Spleen (tissue), 11 donors: ENCODE measurements around the gene GINM1. TPM values are rescaled to one million over a fixed set of nuclear protein-coding genes. Genes with fewer than 3 reads are reported as not detected.

Experiments
- DNase-seq: peaks from one replicate; pipeline ENCODE4 v3.0.0-alpha.2; 2020
- H3K27ac ChIP-seq, 8 donors: fragments of 200-600 bp; sonication (generic) in 7 of 8; 1 replicate in 4 of 8; 2 replicates in 4 of 8; pipeline versions ENCODE4 v1.5.0 to v1.8.0; 2016 to 2021; ENCODE audit warnings: inconsistent platforms in 4 of 8, mild to moderate bottlenecking in 4 of 8, moderate library complexity in 1 of 8
- H3K27me3 ChIP-seq, 7 donors: fragments of 200-600 bp; sonication (generic) in 6 of 7; replicated peaks in 1 of 7; 1 replicate in 4 of 7; 2 replicates in 3 of 7; pipeline versions ENCODE4 v1.5.0 to v1.8.0; 2016 to 2021; ENCODE audit warnings: inconsistent platforms in 3 of 7, mild to moderate bottlenecking in 1 of 7
- H3K36me3 ChIP-seq, 6 donors: fragments of 200-600 bp; sonication (generic) in 5 of 6; 1 replicate in 4 of 6; 2 replicates in 2 of 6; pipeline versions ENCODE4 v1.5.0 to v1.8.0; 2016 to 2021; ENCODE audit warnings: inconsistent platforms in 2 of 6
- H3K4me1 ChIP-seq, 6 donors: fragments of 200-600 bp; sonication (generic) in 5 of 6; 1 replicate in 3 of 6; 2 replicates in 3 of 6; pipeline versions ENCODE4 v1.5.0 to v1.8.0; 2016 to 2021; ENCODE audit warnings: inconsistent platforms in 3 of 6
- H3K4me3 ChIP-seq, 8 donors: fragments of 200-600 bp; sonication (generic) in 7 of 8; 1 replicate in 4 of 8; 2 replicates in 4 of 8; pipeline versions ENCODE4 v1.5.0 to v1.8.0; 2016 to 2021; ENCODE audit warnings: inconsistent platforms in 4 of 8, mild to moderate bottlenecking in 4 of 8, moderate library complexity in 2 of 8
- H3K9me3 ChIP-seq, 8 donors: fragments of 200-600 bp; sonication (generic) in 7 of 8; 1 replicate in 4 of 8; 2 replicates in 4 of 8; pipeline versions ENCODE4 v1.5.0 to v1.8.0; 2016 to 2021; ENCODE audit warnings: inconsistent platforms in 4 of 8
- POLR2A ChIP-seq, 3 donors: fragments of 450-650 bp; IDR thresholded peaks; one replicate each; pipeline ENCODE4 v1.5.1; 2017; ENCODE audit warnings: antibody characterized with exemption in 3 of 3, mild to moderate bottlenecking in 1 of 3
- POLR2AphosphoS5 ChIP-seq, 3 donors: sonication (generic); formaldehyde crosslinking; IDR thresholded peaks; one replicate each; pipeline ENCODE4 v1.5.1; 2017; ENCODE audit warnings: antibody characterized with exemption in 3 of 3
- WGBS, 5 donors: extraction: QIAGEN DNeasy Blood & Tissue Kit in 3 of 5; methylation state at CpG; one replicate each; pipeline versions ENCODE4 v1.1.5 to v1.1.7; 2013 to 2018; 5-methylcytosine and 5-hydroxymethylcytosine counted together
- intact Hi-C: fragments of 100-400 bp; cut with DNase I; formaldehyde crosslinking; loops from one replicate; pipeline ENCODE4 v1.15.0; 2023; ENCODE audit warnings: low total_unique reads
- polyA plus RNA-seq, 3 donors: library from polyadenylated mRNA; stranded (reverse); fragments of 200-250 nt; gene quantifications; one replicate each; pipeline ENCODE4 v1.2.1, GENCODE V29; 2013
- total RNA-seq, 7 donors: library from RNA; depleted of rRNA in 3 of 7; stranded (reverse); fragments of >200 nt in 3 of 7; fragmentation: NEBNext Ultra II Directional in 4 of 7; extraction: Animal tissue kit (Norgen Biotek cat#: 25700) in 4 of 7; gene quantifications; one replicate each; pipeline versions ENCODE4 v1.1.0 to v1.2.1, GENCODE V29; 2016 to 2021
- TF ChIP-seq, protein P1 (sequence below), 11 experiments: fragments of 200-600 bp in 7 of 11; fragments of 450-650 bp in 4 of 11; sonication (generic) in 4 of 11; IDR thresholded peaks in 8 of 11; conservative IDR thresholded peaks in 3 of 11; 1 replicate in 7 of 11; 2 replicates in 4 of 11; pipeline versions ENCODE4 v1.4.0 to v1.8.0; 2016 to 2021; ENCODE audit warnings: antibody characterized with exemption in 11 of 11, inconsistent platforms in 4 of 11, mild to moderate bottlenecking in 1 of 11
- donor health status: healthy with polysubstance abuse.
- donor health status: DM: no; HTN: no; CAD: no; lungs with moderate emphysema.
- donor health status: DM: no; HTN: no; CAD: no.
- donor health status: Bipolar disorder and iron deficiency.
- donor health status: healthy.
- donor health status: DM: no; HTN: no; CAD: no.
- donor health status: DM: yes; HTN: yes; CAD: no.

The GINM1 gene
- total and polyA plus RNA-seq, 10 donors, result 16.7 to 47.7 (median 31.1) TPM

DNA sequence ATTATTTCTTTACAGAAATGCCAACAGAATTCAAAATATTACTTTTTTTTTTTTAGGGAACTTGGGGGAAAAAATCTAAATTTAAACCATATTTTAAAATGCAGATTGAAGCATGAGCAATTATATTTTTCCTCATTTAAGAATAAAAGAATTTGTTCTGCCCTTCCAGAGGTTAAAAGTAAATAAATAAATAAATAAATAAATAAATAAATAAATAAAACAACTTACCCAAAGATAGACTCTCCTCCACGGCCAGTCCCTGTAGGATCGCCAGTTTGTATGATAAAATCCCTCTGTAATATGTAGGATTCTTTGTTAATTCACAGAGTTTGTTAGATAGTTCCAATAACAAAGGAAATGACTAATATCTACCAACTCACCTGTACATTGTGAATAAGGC is 25.0 kb upstream of the GINM1 start:
- Histone ChIP-seq H3K36me3 (peaks cover 3 to 63% (median 45%) of the 10 kb centered on the region in 6 donors), H3K4me1 (peaks cover 20 to 53% (median 35%) of the 10 kb centered on the region in 6 donors), H3K27me3 (no peaks in the 10 kb centered on the region), H3K4me3 (no peak overlapping the region), H3K27ac (no peak overlapping the region), H3K9me3 (no peaks in the 10 kb centered on the region)
- intact Hi-C loops, result no loop called here
- 88 to 95% (median 90%) methylated on average over 2 of the region's 2 CpGs for WGBS, 5 donors
- TF ChIP-seq, protein P1, sequence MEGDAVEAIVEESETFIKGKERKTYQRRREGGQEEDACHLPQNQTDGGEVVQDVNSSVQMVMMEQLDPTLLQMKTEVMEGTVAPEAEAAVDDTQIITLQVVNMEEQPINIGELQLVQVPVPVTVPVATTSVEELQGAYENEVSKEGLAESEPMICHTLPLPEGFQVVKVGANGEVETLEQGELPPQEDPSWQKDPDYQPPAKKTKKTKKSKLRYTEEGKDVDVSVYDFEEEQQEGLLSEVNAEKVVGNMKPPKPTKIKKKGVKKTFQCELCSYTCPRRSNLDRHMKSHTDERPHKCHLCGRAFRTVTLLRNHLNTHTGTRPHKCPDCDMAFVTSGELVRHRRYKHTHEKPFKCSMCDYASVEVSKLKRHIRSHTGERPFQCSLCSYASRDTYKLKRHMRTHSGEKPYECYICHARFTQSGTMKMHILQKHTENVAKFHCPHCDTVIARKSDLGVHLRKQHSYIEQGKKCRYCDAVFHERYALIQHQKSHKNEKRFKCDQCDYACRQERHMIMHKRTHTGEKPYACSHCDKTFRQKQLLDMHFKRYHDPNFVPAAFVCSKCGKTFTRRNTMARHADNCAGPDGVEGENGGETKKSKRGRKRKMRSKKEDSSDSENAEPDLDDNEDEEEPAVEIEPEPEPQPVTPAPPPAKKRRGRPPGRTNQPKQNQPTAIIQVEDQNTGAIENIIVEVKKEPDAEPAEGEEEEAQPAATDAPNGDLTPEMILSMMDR (IDR thresholded peaks at IDR 0.05 in 8 of 11, conservative IDR thresholded peaks at IDR 0.05 in 3 of 11), result no peak
- no peak for TF ChIP-seq POLR2A (IDR thresholded peaks at IDR 0.05)
- TF ChIP-seq POLR2AphosphoS5 (IDR thresholded peaks at IDR 0.05), result no peak
- DNase-seq, result no peak

DNA sequence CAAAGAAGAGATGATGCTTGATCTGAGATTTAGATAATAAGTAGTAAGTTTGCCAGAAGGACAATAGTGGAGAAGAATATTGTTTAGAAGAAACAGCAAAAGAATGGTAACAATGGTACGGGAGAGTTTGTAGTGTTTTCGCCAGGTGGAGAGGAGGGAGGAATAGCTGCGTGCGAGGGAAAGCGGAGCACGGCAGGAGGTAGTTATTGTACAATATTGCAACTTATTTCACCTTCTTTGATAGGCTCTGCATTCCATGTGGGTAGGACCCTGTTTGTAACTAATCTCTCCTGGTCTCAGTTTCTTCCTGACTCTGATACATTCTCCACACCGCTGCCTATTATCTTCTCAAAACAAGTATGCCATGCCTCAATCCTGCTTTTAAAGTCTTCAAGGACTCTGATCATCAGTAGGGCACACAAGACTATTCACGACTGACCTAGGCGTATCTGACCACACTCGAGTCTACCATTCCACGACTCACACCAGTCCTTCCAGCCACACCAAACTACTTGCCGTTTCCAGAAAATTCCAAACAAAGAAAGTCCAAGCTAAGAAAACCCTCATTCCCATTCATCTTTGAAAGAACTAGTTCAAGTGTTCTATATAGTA is 21.4 kb upstream of the GINM1 start:
- Histone ChIP-seq H3K4me1 (peaks cover 23 to 63% (median 43%) of the 10 kb centered on the region in 6 donors), H3K27me3 (no peaks in the 10 kb centered on the region), H3K9me3 (no peaks in the 10 kb centered on the region), H3K4me3 (peak overlapping the region; percentile 84 to 98 (median 90)), H3K36me3 (peaks cover 3 to 27% (median 11%) of the 10 kb centered on the region in 6 donors), H3K27ac (peak overlapping the region in 7 of 8 donors; percentile 94 to 98 (median 96))
- intact Hi-C loops, result no loop called here
- WGBS, 5 donors, result 37 to 43% (median 42%) methylated on average over 12 of the region's 12 CpGs
- no peak for DNase-seq
- TF ChIP-seq POLR2A (IDR thresholded peaks at IDR 0.05), result no peak
- TF ChIP-seq, protein P1 (IDR thresholded peaks at IDR 0.05 in 8 of 11, conservative IDR thresholded peaks at IDR 0.05 in 3 of 11), result no peak
- no peak for TF ChIP-seq POLR2AphosphoS5 (IDR thresholded peaks at IDR 0.05)

DNA sequence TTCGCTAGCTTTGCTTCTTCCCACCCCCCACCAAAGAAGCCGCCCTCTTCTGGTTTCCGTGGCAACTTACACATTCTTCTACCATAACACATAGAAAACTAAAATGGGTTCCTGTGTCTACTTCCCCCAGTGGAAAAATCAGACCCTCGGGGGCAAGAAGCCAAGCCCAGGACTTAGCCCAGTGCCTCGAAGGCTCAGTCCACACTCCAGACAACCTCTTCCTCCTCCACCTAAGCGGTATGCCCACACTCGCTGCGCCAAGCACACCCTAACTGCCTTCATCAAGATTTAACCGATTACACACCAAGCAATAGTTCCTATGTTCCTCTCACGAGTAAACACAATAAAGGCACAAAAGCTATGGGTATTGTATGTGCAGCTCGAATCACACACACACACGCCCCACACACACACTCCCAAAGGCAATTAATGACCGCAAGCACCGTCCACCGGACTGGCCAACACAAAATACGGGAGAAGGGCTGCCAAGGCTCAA is 20.9 kb upstream of the GINM1 start:
- 0 to 1% (median 1%) methylated on average over 16 of the region's 16 CpGs for WGBS, 5 donors
- Histone ChIP-seq H3K4me1 (peaks cover 23 to 61% (median 43%) of the 10 kb centered on the region in 6 donors), H3K27me3 (no peaks in the 10 kb centered on the region), H3K27ac (peak overlapping the region; percentile 94 to 99 (median 96)), H3K36me3 (peaks cover 2 to 21% (median 5%) of the 10 kb centered on the region in 6 donors), H3K4me3 (peak overlapping the region; percentile 84 to 98 (median 90)), H3K9me3 (no peaks in the 10 kb centered on the region)
- peak; percentile 82 for DNase-seq
- TF ChIP-seq, protein P1 (IDR thresholded peaks at IDR 0.05 in 8 of 11, conservative IDR thresholded peaks at IDR 0.05 in 3 of 11), result peak in 2 of 11 experiments; percentile 7 to 29
- no peak for TF ChIP-seq POLR2A (IDR thresholded peaks at IDR 0.05)
- intact Hi-C loops, result no loop called here

GRCh38 chr6:149545754-149546471 is 20.3 kb upstream of the GINM1 start, which contains the start of gene PPIL4:
Gene PPIL4, minus strand, starts transcription at chr6:149546043. Its CDS starts 38 bp downstream, at chr6:149546005.
- TF ChIP-seq POLR2A (IDR thresholded peaks at IDR 0.05) (peak; percentile 63 to 97 (median 77)), POLR2AphosphoS5 (IDR thresholded peaks at IDR 0.05) (peak; percentile 97 to 99 (median 97))
- TF ChIP-seq, protein P1 (IDR thresholded peaks at IDR 0.05 in 8 of 11, conservative IDR thresholded peaks at IDR 0.05 in 3 of 11), result peak; percentile 78 to 95 (median 91)
- no peaks in the 10 kb centered on the region for H3K27me3 ChIP-seq
- H3K9me3 ChIP-seq, result no peaks in the 10 kb centered on the region
- intact Hi-C loops, result no loop called here
- DNase-seq, result peak; percentile 99
- peaks cover 23 to 55% (median 43%) of the 10 kb centered on the region in 6 donors for H3K4me1 ChIP-seq
- H3K4me3 ChIP-seq, result peak within 1 kb of the TSS; percentile 84 to 98 (median 90)
- whole genome bisulfite sequencing, 5 donors, result 0 to 1% (median 0%) methylated on average over 28 to 71 of the region's 71 CpGs
- H3K27ac ChIP-seq, result peak within 1 kb of the TSS; percentile 94 to 99 (median 96)
- peaks cover 0 to 15% (median under 1%) of the 10 kb centered on the region in 6 donors for H3K36me3 ChIP-seq
